Stimulated activated CD4-positive, alpha-beta T cell treated with anti-CD3 and anti-CD28 coated beads, TNF-alpha, amount 100 ng/mL, for 1 hour (primary cell): ENCODE data around the gene ACVR1B.

ENCODE experiments used
- DNase-seq, 3 donors: peaks; one replicate each; pipeline ENCODE4 v3.0.0-alpha.2; 2020; ENCODE audit warnings: low read depth in 3 of 3, low spot score in 1 of 3

Gene ACVR1B

DNA sequence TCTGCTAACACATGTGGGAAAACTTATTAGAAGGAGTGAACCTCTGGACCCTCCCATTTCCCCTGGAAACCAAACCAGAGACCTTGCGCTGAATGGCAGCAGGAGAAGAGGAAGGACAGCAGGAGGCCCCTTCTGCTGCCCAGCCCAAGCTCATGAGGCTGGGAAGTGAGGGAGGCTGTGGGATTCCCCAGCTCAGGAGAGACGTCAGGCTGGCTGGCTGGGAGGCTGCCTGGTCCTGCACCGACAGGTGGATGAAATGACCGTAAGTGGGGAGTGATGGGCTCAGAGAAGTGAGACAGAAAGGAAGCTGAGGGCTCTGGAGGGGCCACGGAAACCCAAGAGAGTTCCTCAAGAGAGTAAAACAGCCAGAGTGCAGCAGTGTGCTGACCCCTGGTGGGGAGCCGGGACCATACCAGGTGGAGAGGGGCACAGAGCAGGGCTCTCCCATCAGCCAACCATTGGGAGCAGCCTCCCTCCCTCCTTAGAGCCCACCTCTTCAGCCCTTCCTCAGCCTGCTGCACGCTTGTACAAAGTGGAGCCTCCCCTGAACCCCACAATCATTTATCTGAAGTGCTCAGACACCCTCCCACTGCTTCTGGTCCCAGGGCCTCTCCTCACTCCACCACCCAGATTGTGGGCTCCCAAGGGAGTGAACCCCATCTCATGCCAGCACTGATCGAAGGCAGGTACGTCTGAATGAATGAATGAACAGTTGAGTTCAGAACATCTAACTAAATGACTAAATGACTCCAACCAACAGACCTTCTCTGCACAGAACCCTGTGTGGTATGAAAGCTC is 69.2 kb downstream of the ACVR1B start:
- DNase-seq: peak in 1 of 3 donors; percentile 54

DNA sequence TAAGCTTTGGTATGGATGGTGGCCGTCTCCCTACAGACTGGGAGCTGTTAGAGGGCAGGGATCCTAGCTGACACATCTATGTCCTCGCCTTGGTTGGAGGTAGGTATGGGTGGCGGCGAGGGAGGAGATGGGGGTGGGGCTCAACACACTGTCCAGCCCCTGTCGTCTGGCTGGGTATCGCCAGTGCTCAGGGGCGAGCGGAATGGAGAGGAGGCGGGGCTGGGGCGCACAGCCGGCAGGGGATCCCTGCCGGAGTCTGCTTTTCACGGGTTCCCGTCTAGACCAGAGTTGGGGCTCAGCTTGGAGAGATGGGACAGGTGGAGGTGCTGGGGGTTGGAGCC is 71.3 kb downstream of the ACVR1B start:
- no peak for DNase-seq

DNA sequence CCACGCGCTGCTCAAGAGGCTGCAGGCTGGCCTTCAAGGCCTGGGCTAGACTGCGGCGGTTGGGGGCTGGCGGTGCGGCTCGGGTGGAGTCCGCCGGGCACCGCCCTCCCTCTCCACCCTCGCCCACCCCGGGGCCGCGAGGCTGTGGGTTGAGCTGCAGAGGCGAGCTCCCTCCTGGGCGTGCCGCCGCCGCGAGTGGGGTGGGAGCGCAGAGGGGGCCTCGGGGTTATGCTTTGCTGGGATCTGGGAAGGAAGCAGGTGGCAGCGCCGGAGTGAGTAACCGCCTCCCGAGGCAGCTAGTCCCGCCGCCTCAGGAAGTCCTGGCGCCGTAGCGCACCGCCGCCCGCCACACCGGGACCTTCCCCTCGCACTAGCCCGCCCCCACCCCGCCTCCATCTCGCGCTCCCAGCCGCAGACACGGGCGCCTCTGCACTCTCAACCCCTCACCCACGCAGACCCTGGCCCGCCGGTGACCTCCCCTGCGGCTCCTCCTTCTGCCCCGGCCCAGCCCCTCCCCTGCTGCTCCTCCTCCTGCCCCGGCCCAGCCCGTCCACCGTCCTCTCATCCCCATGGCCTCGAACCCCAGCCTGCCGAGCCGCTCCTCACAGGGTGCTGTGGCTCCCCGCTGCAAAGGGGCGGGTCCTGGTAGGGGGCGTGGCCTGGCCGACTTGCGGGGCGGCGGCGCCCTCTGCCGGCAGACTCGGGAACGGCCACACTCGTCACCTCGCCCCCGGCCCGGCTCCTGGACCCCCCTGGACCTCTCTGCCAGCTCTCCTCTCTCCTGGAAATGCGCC is 71.9 kb downstream of the ACVR1B start:
- peak; percentile 77 to 90 (median 81) for DNase-seq

DNA sequence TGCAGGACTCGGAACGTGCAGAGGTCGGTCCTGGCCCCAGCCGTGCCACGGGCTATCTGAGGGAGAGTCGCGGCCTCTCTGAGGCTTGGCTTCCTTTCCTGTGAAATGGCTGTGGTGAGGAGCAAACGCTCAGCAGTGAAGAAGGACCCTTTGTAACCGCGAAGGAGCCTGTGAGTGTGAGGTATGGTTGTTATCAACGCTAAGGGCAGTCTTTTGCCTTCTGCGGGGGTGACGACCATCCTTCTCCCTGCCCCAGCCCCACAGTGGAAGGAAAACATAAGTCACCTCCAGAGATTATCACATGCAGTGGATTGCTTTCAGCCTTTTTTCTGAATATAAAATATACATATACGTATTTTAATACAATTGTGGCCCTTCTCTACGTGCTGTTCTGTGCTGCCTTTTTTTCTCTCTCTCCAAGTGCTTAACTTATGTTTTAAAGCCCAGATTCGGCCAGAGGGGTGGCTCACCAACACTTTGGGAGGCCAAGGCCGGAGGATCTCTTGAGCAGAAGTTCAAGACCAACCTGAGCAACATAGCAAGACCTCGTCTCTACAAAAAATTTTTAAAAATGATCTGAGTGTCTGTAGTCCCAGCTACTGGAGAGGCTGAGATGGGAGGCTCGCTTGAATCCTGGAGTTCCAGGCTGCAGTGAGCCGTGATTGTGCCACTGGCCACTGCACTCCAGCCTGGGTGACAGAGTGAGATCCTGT is 72.6 kb downstream of the ACVR1B start:
- DNase-seq: no peak

DNA sequence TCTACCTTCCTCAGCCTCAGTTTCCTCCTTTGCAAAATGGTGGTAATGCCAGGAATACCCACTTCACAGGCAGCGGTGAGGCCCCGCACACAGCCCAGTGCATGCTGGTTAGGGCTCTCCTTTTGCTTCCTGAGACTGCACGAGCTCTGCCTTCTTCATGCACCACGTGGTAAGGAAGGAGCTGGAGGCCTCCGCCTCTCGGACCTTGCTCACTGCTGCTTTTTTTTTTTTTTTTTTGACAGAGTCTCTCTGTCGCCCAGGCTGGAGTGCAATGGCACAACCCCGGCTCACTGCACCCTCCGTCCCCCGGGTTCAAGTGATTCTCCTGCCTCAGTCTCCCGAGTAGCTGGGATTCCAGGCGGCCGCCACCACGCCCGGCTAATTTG is 73.3 kb downstream of the ACVR1B start:
- DNase-seq: no peak

DNA sequence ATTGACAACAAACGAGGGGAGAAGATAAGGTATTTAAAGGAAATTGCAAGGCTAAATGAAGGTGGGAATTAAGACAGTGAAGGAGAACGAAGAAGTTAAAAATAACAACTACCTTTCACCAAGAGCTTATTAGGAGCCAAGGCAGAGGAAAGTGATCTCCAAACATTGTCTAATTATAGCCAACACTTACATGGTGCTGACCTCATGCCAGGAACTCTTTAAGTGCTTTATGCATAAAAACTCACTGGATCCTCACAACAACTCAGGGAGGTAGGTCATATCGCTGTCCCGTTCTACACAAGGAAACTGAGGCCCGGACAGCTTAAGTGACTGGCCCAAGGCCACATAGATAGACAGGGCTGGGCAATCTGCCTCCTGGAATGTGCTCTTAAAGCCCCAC is 74.8 kb downstream of the ACVR1B start:
- DNase-seq: no peak

DNA sequence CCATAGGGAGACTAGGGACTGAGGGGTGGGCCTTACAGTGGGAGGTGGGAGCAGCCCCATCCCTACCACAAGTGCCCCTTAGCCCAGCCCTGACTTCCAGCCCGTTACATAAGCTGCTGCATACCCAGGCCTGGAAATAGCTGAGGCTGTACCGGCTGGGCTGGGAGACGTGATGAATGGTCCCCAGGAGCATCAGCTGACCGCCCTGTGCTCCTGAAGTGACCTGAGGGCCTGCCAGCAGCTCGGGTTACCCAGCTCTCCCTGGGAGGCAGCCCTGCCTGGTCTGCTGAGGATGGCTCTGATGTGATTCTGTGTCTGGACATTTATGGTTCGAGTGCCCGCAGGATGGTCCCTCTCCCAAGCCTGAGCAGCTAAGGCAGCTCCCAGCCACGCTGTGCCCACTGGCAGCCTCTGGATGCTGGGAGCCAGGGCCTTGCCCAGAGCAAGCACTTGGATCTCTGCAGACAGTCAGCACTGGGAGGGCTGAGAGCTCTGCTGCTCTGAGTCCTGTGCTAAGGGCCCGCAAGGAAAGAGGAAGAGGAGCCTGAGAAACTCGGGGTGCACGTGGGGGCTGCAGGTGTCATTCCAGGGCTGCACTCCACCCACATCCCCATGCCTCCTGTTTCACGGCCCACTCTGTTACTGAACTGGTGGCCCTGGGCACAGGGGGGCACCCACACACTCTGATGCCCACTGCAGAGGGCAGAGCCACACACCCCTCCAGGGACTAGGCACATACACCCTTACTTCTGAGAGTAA is 75.8 kb downstream of the ACVR1B start:
- no peak for DNase-seq

DNA sequence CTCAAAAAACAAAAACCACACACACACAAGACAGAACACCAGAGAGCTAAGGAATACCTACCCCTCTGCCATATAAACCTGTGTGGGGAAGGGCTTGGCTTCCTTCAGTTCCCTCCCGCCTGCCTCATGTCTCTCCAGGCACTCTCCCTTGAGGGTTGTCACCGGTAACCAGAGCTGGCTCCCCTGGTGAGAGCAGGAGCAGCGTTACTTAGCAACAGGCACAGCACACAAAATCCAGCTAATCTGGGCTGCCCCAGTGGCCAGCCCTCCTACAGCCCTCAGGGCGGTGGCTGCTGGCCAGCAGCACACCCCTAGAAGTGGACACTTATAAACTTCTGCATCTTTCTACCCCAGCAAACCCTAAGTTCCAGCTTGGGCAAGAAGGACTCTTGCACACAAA is 78.2 kb downstream of the ACVR1B start:
- no peak for DNase-seq

DNA sequence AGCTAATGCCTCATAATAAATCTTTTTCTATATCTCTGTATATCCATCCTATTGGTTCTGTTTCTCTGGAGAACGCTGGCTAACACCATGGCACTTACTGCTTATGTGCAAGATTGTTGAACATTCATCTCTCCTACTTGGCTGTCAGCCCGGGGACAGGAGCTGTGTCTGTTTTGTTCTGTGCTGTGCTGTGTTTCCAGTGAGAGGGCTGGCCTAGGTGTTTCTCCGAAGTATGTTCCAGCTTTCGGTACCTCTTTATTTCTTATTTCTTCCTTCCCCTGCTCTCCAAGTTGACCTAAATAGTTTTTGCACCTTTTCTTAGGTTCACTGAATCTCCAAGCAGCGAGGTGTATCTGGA is 80.9 kb downstream of the ACVR1B start:
- no peak for DNase-seq

DNA sequence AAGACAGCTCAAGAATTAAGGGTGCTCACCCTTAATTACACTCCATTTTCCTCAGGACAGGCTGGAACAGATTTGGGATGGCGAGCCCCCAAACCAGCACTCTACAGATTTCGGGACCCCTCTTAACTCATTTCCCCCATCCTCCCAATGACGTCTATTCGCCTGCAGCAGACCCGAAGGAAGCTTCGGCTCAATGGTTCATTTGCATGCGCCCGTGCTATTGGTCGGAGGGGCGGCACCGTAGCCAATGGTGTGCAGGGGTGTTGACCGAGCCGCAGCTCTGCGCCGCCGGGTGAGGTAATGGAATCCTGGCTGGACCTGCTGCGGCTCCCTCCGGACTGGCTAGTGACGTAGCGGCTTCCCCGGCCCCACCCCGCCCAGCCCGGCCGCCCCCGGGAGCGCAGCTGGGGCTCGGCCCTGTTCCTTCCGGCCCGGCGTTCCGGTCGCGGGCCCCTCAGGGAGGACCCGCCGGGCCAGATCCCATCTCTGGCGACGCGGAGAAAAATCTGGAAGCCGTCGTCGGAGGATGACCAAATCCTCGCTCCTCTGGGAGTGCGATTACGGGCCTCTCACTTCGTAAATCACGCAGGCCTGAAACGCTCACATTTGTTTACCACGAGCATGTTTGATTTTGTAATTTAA is 81.4 kb downstream of the ACVR1B start:
- peak; percentile 72 to 76 (median 73) for DNase-seq

DNA sequence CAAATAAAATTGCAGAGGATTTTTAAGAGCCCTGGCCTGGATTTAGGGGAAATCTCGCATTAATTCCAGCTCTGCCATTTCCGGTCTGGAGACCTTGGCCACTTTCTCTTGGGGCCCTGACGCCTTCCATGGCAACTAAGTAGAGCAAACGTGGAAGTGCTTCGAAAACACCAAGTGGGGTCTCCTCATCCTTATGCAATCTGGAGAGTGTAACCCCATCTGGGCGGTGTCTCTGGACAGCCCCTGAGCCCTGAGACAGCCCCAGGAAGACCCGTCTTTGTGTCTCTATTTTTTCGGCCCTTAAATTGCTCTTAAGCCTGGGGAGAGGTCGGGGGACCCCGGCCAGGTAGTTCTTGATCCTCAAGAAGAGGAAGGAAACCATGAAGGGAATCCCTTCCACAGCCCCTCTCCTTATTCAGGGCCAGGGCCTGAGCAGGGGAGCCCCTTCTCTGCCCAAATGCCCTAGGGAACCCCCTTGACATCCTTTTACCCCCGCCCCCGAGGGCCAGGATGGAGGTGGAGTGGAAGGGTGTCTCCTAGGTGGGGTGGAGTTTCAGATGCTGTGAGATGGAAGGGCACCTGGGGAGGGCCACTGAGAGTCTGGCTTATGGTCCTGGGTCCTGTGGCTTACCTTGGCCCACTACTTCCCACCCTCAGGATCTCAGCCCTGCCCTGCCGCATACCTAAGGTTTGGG is 82.1 kb downstream of the ACVR1B start:
- no peak for DNase-seq

DNA sequence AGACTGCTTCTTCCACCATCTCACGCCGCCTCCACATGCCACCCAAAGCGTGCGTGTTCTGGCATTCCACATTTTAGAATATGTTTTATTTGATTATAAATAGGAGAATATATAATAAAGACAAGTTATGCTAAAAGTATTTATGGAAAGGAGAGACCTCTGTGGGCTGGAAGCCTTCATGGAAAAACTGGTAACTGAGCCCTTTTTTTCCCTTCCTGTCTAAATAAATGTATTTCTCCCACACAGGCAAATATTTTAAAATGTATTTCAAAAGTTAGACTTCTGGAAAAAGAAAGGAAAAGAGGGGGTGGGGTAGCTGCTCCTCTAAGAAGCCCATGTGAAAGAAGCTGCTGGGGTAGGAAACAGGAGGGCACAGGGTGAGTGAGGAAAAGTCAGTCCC is 83.7 kb downstream of the ACVR1B start:
- no peak for DNase-seq

DNA sequence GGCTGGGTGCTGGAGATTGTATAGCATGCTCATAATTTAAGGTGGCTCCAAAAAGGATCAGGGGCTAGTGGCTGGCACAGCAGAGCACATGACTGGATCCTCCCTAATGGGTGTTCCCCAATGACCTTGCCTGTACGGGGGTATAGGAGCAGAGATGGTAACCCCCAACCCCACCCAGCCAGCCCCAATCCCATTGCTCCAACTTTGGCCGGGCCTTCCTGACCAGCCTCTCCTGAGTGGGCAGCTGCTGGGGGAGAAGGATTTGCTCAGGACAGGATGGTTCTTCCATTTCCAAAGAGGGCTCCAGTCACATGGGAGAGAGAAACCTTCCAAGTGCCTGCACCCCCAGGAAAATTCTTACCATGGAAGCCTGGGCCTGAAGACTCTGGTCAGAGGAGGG is 84.4 kb downstream of the ACVR1B start:
- DNase-seq: no peak

DNA sequence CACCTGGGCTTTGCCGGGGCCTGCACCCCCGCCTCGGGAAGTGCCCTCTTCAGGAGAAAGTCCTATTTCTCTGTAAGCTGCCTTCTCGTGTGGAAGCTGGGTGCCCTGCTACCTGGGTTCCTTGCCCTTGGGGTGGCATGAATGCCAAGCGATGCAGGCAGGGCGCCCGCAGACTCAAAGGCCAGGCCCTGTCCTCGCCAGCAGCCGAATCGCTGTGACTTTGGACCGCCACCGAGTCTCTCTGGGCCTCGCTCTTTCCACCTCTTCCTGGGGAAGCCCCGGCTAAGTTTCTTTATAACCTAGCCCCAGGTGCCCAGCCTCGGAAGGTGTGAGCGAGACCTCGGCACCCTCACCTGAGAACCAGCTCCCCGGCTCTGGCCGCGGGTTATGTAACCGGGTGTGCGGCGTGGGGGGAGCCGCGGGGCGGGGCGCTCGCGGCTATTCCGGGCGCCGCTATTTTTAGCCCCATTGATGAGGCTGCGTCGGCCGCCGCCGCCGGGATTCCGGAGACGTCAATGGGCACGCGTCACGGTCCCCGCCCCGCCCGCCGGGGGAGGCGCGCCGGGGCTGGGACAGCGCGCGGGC is 85.2 kb downstream of the ACVR1B start:
- peak in 2 of 3 donors; percentile 64 to 80 for DNase-seq

DNA sequence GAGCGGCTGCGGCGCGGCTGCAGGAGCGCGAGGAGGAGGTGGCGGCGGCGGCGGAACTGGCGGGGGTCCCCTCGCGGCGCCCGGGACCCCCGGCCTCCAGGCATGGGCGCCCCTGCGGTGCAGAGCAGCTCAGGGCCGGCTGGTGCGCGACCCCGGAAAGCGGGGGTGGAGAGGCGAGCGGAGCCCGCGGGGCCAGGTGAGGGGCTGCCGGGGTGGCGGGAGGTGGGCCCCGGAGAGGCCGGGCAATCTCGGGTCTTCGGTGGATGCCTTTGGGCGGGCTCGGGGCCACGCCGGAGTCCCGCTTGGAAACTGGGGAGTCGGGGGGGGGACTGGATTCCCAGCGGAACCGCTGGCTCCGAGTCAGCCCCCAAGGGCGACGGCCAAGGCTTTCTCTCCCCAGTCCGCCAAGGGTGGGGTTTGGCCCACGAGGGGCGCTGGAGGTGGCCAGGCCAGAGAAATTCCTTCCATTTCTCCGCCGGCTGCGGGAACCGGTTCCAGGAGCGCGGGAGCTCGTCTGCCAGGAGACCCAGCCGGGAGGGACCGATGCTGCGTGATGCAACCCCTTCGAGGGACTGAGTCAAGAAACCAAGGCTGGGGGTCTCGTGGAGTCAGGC is 85.9 kb downstream of the ACVR1B start:
- DNase-seq: no peak

DNA sequence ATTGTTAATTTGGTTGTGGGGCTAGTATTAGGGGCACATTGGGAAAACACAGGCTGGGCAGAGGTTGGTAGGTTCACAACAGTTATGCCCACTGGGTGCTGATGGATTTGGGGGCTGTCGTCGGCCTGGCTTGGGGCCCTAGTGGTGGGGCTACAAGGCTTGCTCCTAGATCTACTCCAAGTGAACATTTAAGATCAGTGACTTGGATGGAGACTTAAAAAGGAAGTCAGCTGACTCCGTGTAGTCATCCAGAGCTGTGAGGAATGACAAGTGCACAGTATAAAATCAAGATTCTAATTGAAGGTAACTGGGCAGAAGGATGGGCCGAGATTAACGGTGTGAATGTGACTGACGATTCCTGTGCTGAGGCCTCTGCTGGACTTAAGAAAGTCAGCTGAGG is 86.9 kb downstream of the ACVR1B start:
- no peak for DNase-seq

DNA sequence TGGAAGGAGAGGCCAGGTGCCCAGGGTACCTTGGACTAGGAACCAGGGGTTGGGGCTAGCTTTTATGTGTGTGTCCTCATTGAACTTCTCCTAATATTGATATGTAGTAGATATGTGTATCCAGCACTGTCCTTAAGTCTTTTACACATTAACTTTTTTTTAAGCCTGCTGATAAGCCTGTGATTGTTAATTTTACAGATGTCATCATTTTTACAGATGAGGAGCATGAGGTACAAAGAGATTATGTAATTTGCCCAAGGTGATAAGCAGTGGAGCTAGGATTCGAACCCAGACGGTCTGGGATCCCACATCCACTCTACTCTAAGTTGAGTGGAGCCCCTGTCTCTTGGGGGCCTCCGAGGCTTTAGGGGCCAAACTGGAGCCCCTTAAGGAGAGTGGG is 89.5 kb downstream of the ACVR1B start:
- no peak for DNase-seq

DNA sequence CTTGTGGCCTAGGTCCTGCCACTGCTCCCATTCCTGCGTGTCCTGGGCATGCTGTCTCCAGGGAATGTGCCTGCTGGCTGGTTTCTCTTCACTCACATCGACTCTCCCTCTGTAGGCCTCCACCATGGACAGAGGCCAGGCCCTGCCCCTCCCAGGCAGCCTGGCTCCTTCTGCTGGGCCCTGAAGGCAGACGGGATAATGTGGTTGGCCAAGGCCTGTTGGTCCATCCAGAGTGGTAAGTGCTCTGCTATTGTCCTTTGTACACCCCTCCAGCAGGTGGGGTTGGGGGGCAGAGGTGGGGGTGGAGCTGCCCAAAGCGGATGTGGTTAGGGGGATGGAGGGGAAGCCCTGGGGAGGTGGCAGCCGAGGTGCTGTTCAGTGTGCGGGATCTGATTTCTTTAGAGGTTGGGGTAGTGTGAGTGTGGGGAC is 90.2 kb downstream of the ACVR1B start:
- DNase-seq: no peak

DNA sequence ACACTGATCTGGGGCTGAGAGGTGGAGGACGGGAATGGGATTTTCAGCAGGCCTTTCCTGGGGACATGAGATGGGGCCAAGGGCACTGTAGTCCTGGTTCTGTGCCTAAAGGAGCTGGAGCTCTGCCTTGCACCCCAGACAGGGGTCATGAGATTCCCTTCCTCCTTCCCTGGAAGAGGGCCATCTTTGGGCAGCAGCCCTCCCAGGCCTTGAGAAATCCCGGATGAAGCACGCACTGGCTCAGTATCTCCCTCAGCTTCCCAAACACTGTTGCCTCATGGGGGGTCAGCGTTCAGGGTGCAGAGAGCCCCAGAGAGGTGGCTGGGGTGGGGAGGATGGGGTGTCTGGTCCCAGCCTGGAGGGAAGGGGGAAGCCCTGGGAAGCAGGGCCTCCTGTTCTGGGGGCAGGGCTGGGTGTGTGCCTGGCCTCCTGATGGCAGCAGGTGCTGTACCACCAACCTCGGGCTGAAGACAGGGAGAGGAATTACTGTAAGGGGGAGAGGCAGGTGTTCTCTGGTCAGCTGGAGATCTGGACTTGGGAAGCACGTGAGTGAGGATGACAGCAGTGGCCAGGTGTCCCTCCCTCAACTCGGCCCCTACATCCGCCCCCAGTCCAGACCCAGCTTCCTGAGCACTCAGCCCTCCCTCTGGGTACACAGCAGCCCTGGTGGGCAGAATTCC is 91.3 kb downstream of the ACVR1B start:
- DNase-seq: no peak
